Astrocyte (in vitro differentiated cells and primary cell): ENCODE data around the gene TMC1. TPM values are rescaled to one million over a fixed set of nuclear protein-coding genes. Genes with fewer than 3 reads are reported as not detected.
A peak's percentile ranks its signal among the peaks of the same experiment; 100 is the strongest.

Source experiments
- DNase-seq: peaks from one replicate; pipeline ENCODE4 v3.0.0-alpha.2; 2010; ENCODE audit warnings: low read depth
- FAIRE-seq: peaks from 2 replicates; lab custom pipeline; 2011; peaks lifted over from hg19 to GRCh38; lab: Jason Lieb, UNC
- H2AFZ ChIP-seq: 2 replicates; pipeline ENCODE4 v1.6.0; 2012; ENCODE audit warnings: low read depth, low read length, inconsistent platforms
- H3K27ac ChIP-seq: 2 replicates; pipeline ENCODE4 v1.5.1; 2011; ENCODE audit warnings: low read depth, low read length, inconsistent platforms
- H3K27me3 ChIP-seq: 2 replicates; pipeline ENCODE4 v1.6.0; 2011; ENCODE audit warnings: low read length, inconsistent platforms; ENCODE audit not compliant: insufficient read depth
- H3K36me3 ChIP-seq: 2 replicates; pipeline ENCODE4 v1.5.1; 2011; ENCODE audit warnings: low read length, inconsistent platforms; ENCODE audit not compliant: insufficient read depth
- H3K4me1 ChIP-seq: 2 replicates; pipeline ENCODE4 v1.5.1; 2011; ENCODE audit warnings: low read length, inconsistent platforms; ENCODE audit not compliant: insufficient read depth
- H3K4me2 ChIP-seq: 2 replicates; pipeline ENCODE4 v1.6.0; 2012; ENCODE audit warnings: low read length, inconsistent platforms
- H3K4me3 ChIP-seq: 2 replicates; pipeline ENCODE4 v1.5.1; 2011; ENCODE audit warnings: low read depth, mild to moderate bottlenecking, low read length, inconsistent platforms; ENCODE audit not compliant: insufficient read depth
- H3K79me2 ChIP-seq: 2 replicates; pipeline ENCODE4 v1.6.0; 2012; ENCODE audit warnings: mild to moderate bottlenecking, low read length, inconsistent platforms; ENCODE audit not compliant: insufficient read depth
- H3K9ac ChIP-seq: 2 replicates; pipeline ENCODE4 v1.6.0; 2012; ENCODE audit warnings: mild to moderate bottlenecking, low read length, inconsistent platforms
- H3K9me3 ChIP-seq: 2 replicates; pipeline ENCODE4 v1.5.1; 2012; ENCODE audit warnings: low read depth, mild to moderate bottlenecking, low read length, inconsistent platforms; ENCODE audit not compliant: insufficient read depth
- H4K20me1 ChIP-seq: 2 replicates; pipeline ENCODE4 v1.6.0; 2012; ENCODE audit warnings: low read length, inconsistent platforms; ENCODE audit not compliant: insufficient read depth
- H3K27ac Mint-ChIP-seq: one replicate; pipeline ENCODE4 v1.8.0; 2021; ENCODE audit warnings: mild to moderate bottlenecking, mixed read lengths; ENCODE audit not compliant: unreplicated experiment
- H3K27me3 Mint-ChIP-seq: one replicate; pipeline ENCODE4 v1.8.0; 2021; ENCODE audit warnings: low read depth, mixed read lengths; ENCODE audit not compliant: unreplicated experiment
- H3K36me3 Mint-ChIP-seq: one replicate; pipeline ENCODE4 v1.8.0; 2021; ENCODE audit warnings: low read depth, mixed read lengths; ENCODE audit not compliant: unreplicated experiment
- H3K4me1 Mint-ChIP-seq: one replicate; pipeline ENCODE4 v1.8.0; 2021; ENCODE audit warnings: low read depth, mixed read lengths; ENCODE audit not compliant: unreplicated experiment
- H3K4me3 Mint-ChIP-seq: one replicate; pipeline ENCODE4 v1.8.0; 2021; ENCODE audit warnings: mild to moderate bottlenecking, moderate library complexity, mixed read lengths; ENCODE audit not compliant: unreplicated experiment
- H3K9me3 Mint-ChIP-seq: one replicate; pipeline ENCODE4 v1.8.0; 2021; ENCODE audit warnings: mild to moderate bottlenecking, mixed read lengths; ENCODE audit not compliant: unreplicated experiment
- EZH2 ChIP-seq: IDR thresholded peaks from 2 replicates; pipeline ENCODE4 v1.6.1; 2012; ENCODE audit warnings: mild to moderate bottlenecking, low read length, inconsistent platforms; ENCODE audit not compliant: insufficient read depth
- total RNA-seq: library from RNA; stranded (reverse); gene quantifications from 2 replicates; pipeline ENCODE4 v1.2.1, GENCODE V29; 2021
- TF ChIP-seq, protein P1 (sequence below): IDR thresholded peaks from 2 replicates; pipeline ENCODE4 v1.5.1; 2011; ENCODE audit warnings: low read depth, mild to moderate bottlenecking, inconsistent platforms, low read length, moderate library complexity; ENCODE audit not compliant: insufficient read depth

Gene TMC1
- total RNA-seq, 1 donor from 2014 or later = not detected

DNA sequence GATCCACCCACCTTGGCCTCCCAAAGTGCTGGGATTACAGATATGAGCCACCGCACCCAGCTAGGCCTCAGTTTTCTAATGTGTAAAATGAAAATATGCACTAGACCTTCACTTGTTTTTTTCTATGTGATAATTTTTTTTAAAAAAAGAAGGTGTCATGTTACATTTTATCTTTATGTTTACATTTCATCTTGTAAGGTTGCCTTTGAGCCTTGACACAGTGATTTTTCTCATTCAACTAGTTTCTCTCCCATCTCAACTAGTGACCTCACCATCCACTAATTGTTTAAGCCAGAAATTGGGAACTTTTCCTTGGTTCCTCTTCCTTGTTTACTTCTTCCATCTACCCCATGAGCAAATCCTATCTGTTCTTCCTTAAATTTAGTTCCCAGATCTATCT, 21.5 kb downstream of the TMC1 start:
- Histone ChIP-seq H3K27me3 (no peaks in the 10 kb centered on the region), H3K9ac (no peak overlapping the region), H3K27ac (peak overlapping the region; percentile 22), H3K9me3 (no peaks in the 10 kb centered on the region), H2AFZ (no peak overlapping the region), H3K4me2 (peak overlapping the region; percentile 57), H3K4me1 (peaks cover 13% of the 10 kb centered on the region), H3K79me2 (no peaks in the 10 kb centered on the region), H4K20me1 (no peaks in the 10 kb centered on the region), H3K36me3 (no peaks in the 10 kb centered on the region), H3K4me3 (no peak overlapping the region)
- Mint-ChIP-seq H3K27me3 (no peaks in the 10 kb centered on the region), H3K36me3 (no peaks in the 10 kb centered on the region), H3K27ac (no peak overlapping the region), H3K4me3 (no peak overlapping the region), H3K4me1 (peaks cover 11% of the 10 kb centered on the region), H3K9me3 (no peaks in the 10 kb centered on the region)
- TF ChIP-seq, protein P1, sequence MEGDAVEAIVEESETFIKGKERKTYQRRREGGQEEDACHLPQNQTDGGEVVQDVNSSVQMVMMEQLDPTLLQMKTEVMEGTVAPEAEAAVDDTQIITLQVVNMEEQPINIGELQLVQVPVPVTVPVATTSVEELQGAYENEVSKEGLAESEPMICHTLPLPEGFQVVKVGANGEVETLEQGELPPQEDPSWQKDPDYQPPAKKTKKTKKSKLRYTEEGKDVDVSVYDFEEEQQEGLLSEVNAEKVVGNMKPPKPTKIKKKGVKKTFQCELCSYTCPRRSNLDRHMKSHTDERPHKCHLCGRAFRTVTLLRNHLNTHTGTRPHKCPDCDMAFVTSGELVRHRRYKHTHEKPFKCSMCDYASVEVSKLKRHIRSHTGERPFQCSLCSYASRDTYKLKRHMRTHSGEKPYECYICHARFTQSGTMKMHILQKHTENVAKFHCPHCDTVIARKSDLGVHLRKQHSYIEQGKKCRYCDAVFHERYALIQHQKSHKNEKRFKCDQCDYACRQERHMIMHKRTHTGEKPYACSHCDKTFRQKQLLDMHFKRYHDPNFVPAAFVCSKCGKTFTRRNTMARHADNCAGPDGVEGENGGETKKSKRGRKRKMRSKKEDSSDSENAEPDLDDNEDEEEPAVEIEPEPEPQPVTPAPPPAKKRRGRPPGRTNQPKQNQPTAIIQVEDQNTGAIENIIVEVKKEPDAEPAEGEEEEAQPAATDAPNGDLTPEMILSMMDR = no peak
- no peak for TF ChIP-seq EZH2
- DNase-seq (peak; percentile 38), FAIRE-seq (no peak)

DNA sequence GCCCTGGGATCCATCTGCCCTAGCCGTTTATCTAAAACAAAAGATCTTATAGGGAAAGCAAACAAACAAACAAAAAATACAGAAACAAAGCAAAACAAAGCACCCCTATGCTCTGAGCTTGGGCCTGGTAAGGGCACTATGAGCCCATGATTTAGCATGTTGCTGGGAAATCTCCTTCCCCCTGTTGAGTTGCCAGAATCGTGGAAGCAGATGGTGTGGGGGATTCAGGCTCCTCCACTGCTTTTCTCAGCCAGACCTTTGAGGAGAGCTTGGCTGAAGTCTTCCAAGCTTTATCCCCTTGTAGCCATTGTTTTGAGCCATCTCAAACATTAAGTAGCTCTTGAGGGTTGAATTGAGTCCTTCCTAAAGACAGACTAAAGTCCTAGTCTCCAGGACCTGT, 29.9 kb downstream of the TMC1 start:
- Histone ChIP-seq H2AFZ (peak overlapping the region; percentile 27), H3K79me2 (no peaks in the 10 kb centered on the region), H3K4me2 (no peak overlapping the region), H3K4me3 (no peak overlapping the region), H3K27me3 (no peaks in the 10 kb centered on the region), H3K9me3 (no peaks in the 10 kb centered on the region), H3K9ac (no peak overlapping the region), H4K20me1 (no peaks in the 10 kb centered on the region), H3K4me1 (peaks cover 6% of the 10 kb centered on the region), H3K36me3 (no peaks in the 10 kb centered on the region), H3K27ac (no peak overlapping the region)
- Mint-ChIP-seq H3K4me3 (no peak overlapping the region), H3K4me1 (peaks cover 12% of the 10 kb centered on the region), H3K27me3 (no peaks in the 10 kb centered on the region), H3K27ac (no peak overlapping the region), H3K36me3 (no peaks in the 10 kb centered on the region), H3K9me3 (no peaks in the 10 kb centered on the region)
- TF ChIP-seq, protein P1 = no peak
- TF ChIP-seq EZH2 = no peak
- FAIRE-seq (no peak), DNase-seq (no peak)

DNA sequence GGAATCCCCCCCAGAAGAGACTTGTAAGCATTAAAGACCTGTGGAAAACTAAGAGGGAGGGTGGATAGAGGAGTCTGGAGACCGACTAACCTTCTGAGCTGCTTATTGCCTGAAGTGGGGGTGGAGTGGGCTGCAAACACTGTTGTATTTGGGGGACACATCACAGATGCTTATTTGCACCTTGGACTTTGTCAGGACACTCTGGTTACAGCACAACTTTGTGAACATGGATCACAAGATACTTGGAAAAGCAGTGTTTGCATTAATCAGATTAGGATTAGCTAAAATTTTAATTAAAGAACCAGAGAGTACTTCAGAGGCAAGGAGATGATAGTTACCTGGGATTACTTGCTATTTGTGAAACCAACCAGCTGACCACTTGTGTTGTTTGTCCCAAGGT, 30.9 kb downstream of the TMC1 start:
- no peak for DNase-seq
- peak; percentile 17 for FAIRE-seq

More for the DNA sequence above, 30.9 kb downstream of the TMC1 start:
- peaks cover 6% of the 10 kb centered on the region for H3K4me1 ChIP-seq
- H4K20me1 ChIP-seq = no peaks in the 10 kb centered on the region
- H3K9me3 ChIP-seq = no peaks in the 10 kb centered on the region
- H3K4me3 Mint-ChIP-seq = no peak overlapping the region
- H3K4me1 Mint-ChIP-seq = peaks cover 14% of the 10 kb centered on the region
- H3K36me3 Mint-ChIP-seq = no peaks in the 10 kb centered on the region
- H3K79me2 ChIP-seq = no peaks in the 10 kb centered on the region
- peaks cover 1% of the 10 kb centered on the region for H3K9me3 Mint-ChIP-seq
- no peak overlapping the region for H2AFZ ChIP-seq
- H3K4me3 ChIP-seq = no peak overlapping the region
- no peak overlapping the region for H3K27ac ChIP-seq
- no peak overlapping the region for H3K9ac ChIP-seq
- no peaks in the 10 kb centered on the region for H3K36me3 ChIP-seq
- no peaks in the 10 kb centered on the region for H3K27me3 ChIP-seq
- TF ChIP-seq, protein P1 = no peak
- TF ChIP-seq EZH2 = no peak
- no peak overlapping the region for H3K27ac Mint-ChIP-seq
- H3K4me2 ChIP-seq = no peak overlapping the region
- H3K27me3 Mint-ChIP-seq = no peaks in the 10 kb centered on the region
